HG03575 (cell line): ENCODE data around the gene LMX1B.

Experiments
- ATAC-seq: cut with Tn5 transposase; IDR thresholded peaks from one replicate; pipeline ENCODE4 v1.9.1; 2021; ENCODE audit not compliant: unreplicated experiment, insufficient number of reproducible peaks, low FRiP score; ENCODE audit errors: extremely low read depth

The LMX1B gene

GRCh38 chr9:126626926-126627233, 13.2 kb downstream of the LMX1B start:
- ATAC-seq, result no peak

GRCh38 chr9:126628146-126628545, 14.4 kb downstream of the LMX1B start:
- no peak for ATAC-seq

GRCh38 chr9:126628969-126629674, 15.4 kb downstream of the LMX1B start:
- no peak for ATAC-seq

GRCh38 chr9:126630458-126631237, 16.9 kb downstream of the LMX1B start:
- no peak for ATAC-seq

- ATAC-seq, result no peak
Observed at GRCh38 chr9:126631254-126631653, 17.5 kb downstream of the LMX1B start.

GRCh38 chr9:126633881-126634558, 20.3 kb downstream of the LMX1B start:
- no peak for ATAC-seq

GRCh38 chr9:126635061-126635460, 21.3 kb downstream of the LMX1B start:
- no peak for ATAC-seq

- ATAC-seq, result no peak
Observed at GRCh38 chr9:126635661-126636439, 22.1 kb downstream of the LMX1B start.

- ATAC-seq, result no peak
Observed at GRCh38 chr9:126636983-126637798, 23.5 kb downstream of the LMX1B start.

- ATAC-seq, result no peak
Observed at GRCh38 chr9:126638571-126639132, 24.9 kb downstream of the LMX1B start.

- no peak for ATAC-seq
Observed at GRCh38 chr9:126639318-126640000, 25.7 kb downstream of the LMX1B start.

- no peak for ATAC-seq
Observed at GRCh38 chr9:126641118-126641851, 27.6 kb downstream of the LMX1B start.

GRCh38 chr9:126642010-126642744, 28.4 kb downstream of the LMX1B start:
- ATAC-seq, result no peak

- ATAC-seq, result no peak
Observed at GRCh38 chr9:126642839-126643238, 29.1 kb downstream of the LMX1B start.

GRCh38 chr9:126643945-126644527, 30.3 kb downstream of the LMX1B start:
- no peak for ATAC-seq

GRCh38 chr9:126646162-126646561, 32.4 kb downstream of the LMX1B start:
- ATAC-seq, result no peak
